SK-N-SH treated with all-trans-retinoic acid at 6 μM for 48 hours (cell line): ENCODE results near the gene CD3E.

ENCODE experiments used
- ATAC-seq: fragments of 200-7000 bp; cut with Tn5 transposase; 3 replicates; pipeline ENCODE4 v1.9.1; 2020; ENCODE audit warnings: mild to moderate bottlenecking, moderate library complexity
- ARNTL ChIP-seq: fragments of 450-650 bp; formaldehyde crosslinking; IDR thresholded peaks from 2 replicates; pipeline ENCODE4 v1.5.0; 2020; ENCODE audit warnings: low read depth, mild to moderate bottlenecking, moderate library complexity, borderline replicate concordance
- BACH2 ChIP-seq: fragments of 250-450 bp; sonication (Bioruptor Pico); IDR thresholded peaks from 2 replicates; pipeline ENCODE4 v1.9.0; 2021; ENCODE audit warnings: mild to moderate bottlenecking, borderline replicate concordance
- CREB5 ChIP-seq: fragments of 250-450 bp; sonication (Bioruptor Pico); IDR thresholded peaks from 2 replicates; pipeline ENCODE4 v1.5.1; 2020; ENCODE audit warnings: low read depth, mild to moderate bottlenecking, moderate library complexity
- CSDC2 ChIP-seq: fragments of 250-450 bp; sonication (Bioruptor Pico); IDR thresholded peaks from 2 replicates; pipeline ENCODE4 v1.5.0; 2020; ENCODE audit warnings: mild to moderate bottlenecking, moderate library complexity
- ESRRG ChIP-seq: fragments of 250-450 bp; sonication (Bioruptor Pico); IDR thresholded peaks from 2 replicates; pipeline ENCODE4 v1.6.1; 2021; ENCODE audit warnings: mild to moderate bottlenecking
- GLIS3 ChIP-seq: fragments of 250-450 bp; sonication (Bioruptor Pico); IDR thresholded peaks from 2 replicates; pipeline ENCODE4 v1.5.0; 2020; ENCODE audit warnings: mild to moderate bottlenecking, moderate library complexity
- ISL1 ChIP-seq: fragments of 250-450 bp; sonication (Bioruptor Pico); IDR thresholded peaks from 2 replicates; pipeline ENCODE4 v2.1.2; 2022; ENCODE audit warnings: mild to moderate bottlenecking, moderate library complexity
- OSR1 ChIP-seq: fragments of 250-450 bp; sonication (Bioruptor Pico); IDR thresholded peaks from 2 replicates; pipeline ENCODE4 v1.8.0; 2022; ENCODE audit warnings: moderate library complexity, mild to moderate bottlenecking, inconsistent platforms
- PATZ1 ChIP-seq: fragments of 250-450 bp; sonication (Bioruptor Pico); IDR thresholded peaks from 2 replicates; pipeline ENCODE4 v1.8.0; 2020; ENCODE audit warnings: mild to moderate bottlenecking, moderate library complexity, borderline replicate concordance
- PPARA ChIP-seq: fragments of 250-450 bp; sonication (Bioruptor Pico); IDR thresholded peaks from 2 replicates; pipeline ENCODE4 v1.5.0; 2020; ENCODE audit warnings: mild to moderate bottlenecking, borderline replicate concordance
- RARB ChIP-seq: fragments of 250-450 bp; sonication (Bioruptor Pico); IDR thresholded peaks from 2 replicates; pipeline ENCODE4 v1.8.0; 2021; ENCODE audit warnings: mild to moderate bottlenecking, moderate library complexity
- SNAI2 ChIP-seq: fragments of 250-450 bp; sonication (Bioruptor Pico); IDR thresholded peaks from 2 replicates; pipeline ENCODE4 v1.5.0; 2020; ENCODE audit warnings: mild to moderate bottlenecking, moderate library complexity
- TCF4 ChIP-seq: fragments of 250-450 bp; sonication (Bioruptor Pico); IDR thresholded peaks from 2 replicates; pipeline ENCODE4 v1.8.0; 2021; ENCODE audit warnings: mild to moderate bottlenecking, moderate library complexity, borderline replicate concordance
- TOX ChIP-seq: fragments of 250-450 bp; sonication (Bioruptor Pico); IDR thresholded peaks from 2 replicates; pipeline ENCODE4 v1.8.0; 2021; ENCODE audit warnings: mild to moderate bottlenecking, moderate library complexity, borderline replicate concordance
- TSHZ2 ChIP-seq: fragments of 250-450 bp; sonication (Bioruptor Pico); IDR thresholded peaks from 2 replicates; pipeline ENCODE4 v1.5.0; 2020; ENCODE audit warnings: mild to moderate bottlenecking, moderate library complexity
- ZC3H10 ChIP-seq: fragments of 250-450 bp; sonication (Bioruptor Pico); IDR thresholded peaks from 2 replicates; pipeline ENCODE4 v1.5.1; 2021; ENCODE audit warnings: mild to moderate bottlenecking, moderate library complexity
- ZFP3 ChIP-seq: fragments of 250-450 bp; sonication (Bioruptor Pico); IDR thresholded peaks from 2 replicates; pipeline ENCODE4 v1.5.0; 2020; ENCODE audit warnings: mild to moderate bottlenecking, moderate library complexity
- ZFP30 ChIP-seq: fragments of 450-650 bp; formaldehyde crosslinking; IDR thresholded peaks from 2 replicates; pipeline ENCODE4 v1.5.0; 2022; ENCODE audit warnings: mild to moderate bottlenecking, moderate library complexity
- ZNF565 ChIP-seq: fragments of 450-650 bp; formaldehyde crosslinking; conservative IDR thresholded peaks from 2 replicates; pipeline ENCODE4 v1.5.0; 2020; ENCODE audit warnings: low read depth, mild to moderate bottlenecking, moderate library complexity
- ZNF8 ChIP-seq: fragments of 450-650 bp; formaldehyde crosslinking; IDR thresholded peaks from 2 replicates; pipeline ENCODE4 v1.5.0; 2020; ENCODE audit warnings: mild to moderate bottlenecking, moderate library complexity
- TF ChIP-seq, protein P1 (sequence below): fragments of 250-450 bp; sonication (Bioruptor Pico); IDR thresholded peaks from 2 replicates; pipeline ENCODE4 v1.5.1; 2021; ENCODE audit warnings: mild to moderate bottlenecking, moderate library complexity

CD3E gene

DNA sequence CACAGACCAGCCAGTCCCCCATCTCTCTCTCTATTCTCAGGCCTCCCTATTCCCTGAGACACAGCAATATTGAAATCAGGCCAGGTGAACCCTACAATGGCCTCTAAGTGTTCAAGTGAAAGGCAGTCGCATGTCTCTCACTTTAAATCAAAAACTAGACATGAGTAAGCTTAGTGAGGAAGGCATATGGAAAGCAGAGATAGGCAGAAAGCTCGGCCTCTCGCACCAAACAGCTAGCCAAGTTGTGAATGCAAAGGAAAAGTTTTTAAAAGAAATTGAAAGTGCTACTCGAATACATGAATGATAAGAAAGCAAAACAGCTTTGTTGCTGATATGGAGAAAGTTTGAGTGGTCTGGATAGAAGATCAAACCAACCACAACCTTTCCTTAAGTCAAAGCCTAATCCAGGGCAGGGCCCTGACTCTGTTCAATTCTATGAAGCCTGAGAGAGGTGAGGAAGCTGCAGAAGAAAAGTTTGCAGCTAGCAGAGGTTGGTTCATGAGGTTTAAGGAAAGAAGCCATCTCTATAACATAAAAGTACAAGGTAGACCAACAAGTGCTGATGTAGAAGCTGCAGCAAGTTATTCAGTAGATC is 20.7 kb upstream of the CD3E start:
- TF ChIP-seq TCF4 (CRISPR knock-in tag), result no peak
- no peak for TF ChIP-seq TOX
- TF ChIP-seq GLIS3 (CRISPR knock-in tag), result no peak
- TF ChIP-seq ZC3H10 (CRISPR knock-in tag), result no peak
- no peak for TF ChIP-seq ZNF8 (CRISPR knock-in tag)
- TF ChIP-seq RARB (CRISPR knock-in tag), result no peak
- TF ChIP-seq ZNF565 (CRISPR knock-in tag), result no peak
- no peak for ATAC-seq

- no peak for ATAC-seq
- TF ChIP-seq RARB (CRISPR knock-in tag) (no peak), TOX (no peak), OSR1 (no peak), SNAI2 (CRISPR knock-in tag) (no peak), TCF4 (CRISPR knock-in tag) (no peak), CREB5 (CRISPR knock-in tag) (no peak), TSHZ2 (no peak), PATZ1 (CRISPR knock-in tag) (no peak), ZFP30 (CRISPR knock-in tag) (no peak), ISL1 (no peak), ZNF8 (CRISPR knock-in tag) (no peak), ARNTL (CRISPR knock-in tag) (no peak)
- TF ChIP-seq, all 23 proteins: peak for 0
Measured at GRCh38 chr11:118286545-118286944, 18.0 kb upstream of the CD3E start.

DNA sequence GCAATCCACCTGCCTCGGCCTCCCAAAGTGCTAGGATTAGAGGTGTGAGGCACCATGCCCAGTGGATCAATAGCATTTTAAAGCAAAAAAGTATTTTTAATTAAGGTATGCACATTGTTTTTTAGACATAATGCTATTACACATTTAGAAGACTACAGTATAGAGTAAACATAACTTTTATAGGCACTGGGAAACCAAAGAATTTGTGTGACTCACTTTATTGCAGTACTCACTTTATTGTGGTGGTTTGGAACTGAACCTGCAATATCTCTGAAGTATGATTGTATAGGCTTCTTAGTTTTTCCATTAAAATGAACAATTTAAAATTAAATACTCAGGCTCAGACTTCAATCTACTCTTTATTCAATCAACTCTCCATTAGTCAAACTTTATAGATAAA is 17.5 kb upstream of the CD3E start:
- no peak for TF ChIP-seq ARNTL (CRISPR knock-in tag)
- TF ChIP-seq CSDC2 (CRISPR knock-in tag), result no peak
- no peak for TF ChIP-seq BACH2
- TF ChIP-seq PPARA (CRISPR knock-in tag), result no peak
- TF ChIP-seq TSHZ2, result no peak
- no peak for ATAC-seq

GRCh38 chr11:118289401-118289800 is 15.1 kb upstream of the CD3E start:
- no peak for ATAC-seq

More at GRCh38 chr11:118289401-118289800, 15.1 kb upstream of the CD3E start:
- TF ChIP-seq PPARA (CRISPR knock-in tag), result no peak
- TF ChIP-seq ARNTL (CRISPR knock-in tag), result no peak
- no peak for TF ChIP-seq ZNF8 (CRISPR knock-in tag)
- no peak for TF ChIP-seq ZFP3 (CRISPR knock-in tag)
- TF ChIP-seq CSDC2 (CRISPR knock-in tag), result no peak
- no peak for TF ChIP-seq ESRRG (CRISPR knock-in tag)
- TF ChIP-seq GLIS3 (CRISPR knock-in tag), result no peak
- TF ChIP-seq SNAI2 (CRISPR knock-in tag), result no peak
- TF ChIP-seq TCF4 (CRISPR knock-in tag), result no peak
- TF ChIP-seq, protein P1, sequence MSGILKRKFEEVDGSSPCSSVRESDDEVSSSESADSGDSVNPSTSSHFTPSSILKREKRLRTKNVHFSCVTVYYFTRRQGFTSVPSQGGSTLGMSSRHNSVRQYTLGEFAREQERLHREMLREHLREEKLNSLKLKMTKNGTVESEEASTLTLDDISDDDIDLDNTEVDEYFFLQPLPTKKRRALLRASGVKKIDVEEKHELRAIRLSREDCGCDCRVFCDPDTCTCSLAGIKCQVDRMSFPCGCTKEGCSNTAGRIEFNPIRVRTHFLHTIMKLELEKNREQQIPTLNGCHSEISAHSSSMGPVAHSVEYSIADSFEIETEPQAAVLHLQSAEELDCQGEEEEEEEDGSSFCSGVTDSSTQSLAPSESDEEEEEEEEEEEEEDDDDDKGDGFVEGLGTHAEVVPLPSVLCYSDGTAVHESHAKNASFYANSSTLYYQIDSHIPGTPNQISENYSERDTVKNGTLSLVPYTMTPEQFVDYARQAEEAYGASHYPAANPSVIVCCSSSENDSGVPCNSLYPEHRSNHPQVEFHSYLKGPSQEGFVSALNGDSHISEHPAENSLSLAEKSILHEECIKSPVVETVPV (CRISPR knock-in tag), result no peak
- TF ChIP-seq, all 23 proteins: peak for 0
